T-helper 2 cell treated with Interferon-gamma antibody and Interleukin-4, amounts not matched to agents 5 μg/mL and 100 μg/mL, for 36 hours (primary cell): ENCODE results near the gene CLASP1.
"Not testable (repeated sequence)": the region's sequence is repeated elsewhere in the genome, so short reads cannot be mapped to it uniquely, and the experiment has no call there.

Experiments
- DNase-seq: peaks from one replicate; pipeline ENCODE4 v3.0.0; 2021; ENCODE audit warnings: low spot score
- H3K27ac Mint-ChIP-seq: one replicate; pipeline ENCODE4 v1.8.0; 2021; ENCODE audit warnings: mild to moderate bottlenecking, mixed read lengths
- H3K27me3 Mint-ChIP-seq: one replicate; pipeline ENCODE4 v1.8.0; 2021; ENCODE audit warnings: low read depth, mixed read lengths
- H3K36me3 Mint-ChIP-seq: one replicate; pipeline ENCODE4 v1.8.0; 2021; ENCODE audit warnings: low read depth, mixed read lengths
- H3K4me1 Mint-ChIP-seq: one replicate; pipeline ENCODE4 v1.8.0; 2021; ENCODE audit warnings: low read depth, mixed read lengths
- H3K4me3 Mint-ChIP-seq: one replicate; pipeline ENCODE4 v1.8.0; 2022; ENCODE audit warnings: mild to moderate bottlenecking, moderate library complexity, mixed read lengths
- H3K9me3 Mint-ChIP-seq: one replicate; pipeline ENCODE4 v1.8.0; 2021; ENCODE audit warnings: mixed read lengths

CLASP1 gene

DNA sequence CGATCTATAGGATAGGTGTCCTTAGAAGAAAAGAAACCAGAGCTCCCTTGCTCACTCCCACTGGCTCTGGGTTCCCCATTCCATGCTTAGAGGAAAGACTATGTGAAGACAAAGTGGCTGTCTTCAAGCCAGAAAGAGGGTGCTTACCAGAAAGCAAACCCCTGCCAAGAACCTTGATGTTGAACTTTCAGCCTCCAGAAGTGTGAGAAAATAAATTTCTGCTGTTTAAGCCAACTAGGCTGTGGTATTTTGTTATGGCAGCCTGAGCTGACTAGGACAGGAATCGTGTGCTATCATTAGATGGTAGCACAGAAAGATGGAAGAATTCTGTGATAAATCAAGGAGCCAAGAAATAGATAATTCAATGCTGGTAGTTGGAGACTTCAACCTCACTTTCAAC is 344.3 kb downstream of the CLASP1 start:
- Mint-ChIP-seq H3K4me3 (no peak overlapping the region), H3K4me1 (peaks cover 5% of the 10 kb centered on the region), H3K27me3 (peaks cover 36% of the 10 kb centered on the region), H3K27ac (no peak overlapping the region), H3K36me3 (no peaks in the 10 kb centered on the region), H3K9me3 (no peaks in the 10 kb centered on the region)
- DNase-seq: no peak

DNA sequence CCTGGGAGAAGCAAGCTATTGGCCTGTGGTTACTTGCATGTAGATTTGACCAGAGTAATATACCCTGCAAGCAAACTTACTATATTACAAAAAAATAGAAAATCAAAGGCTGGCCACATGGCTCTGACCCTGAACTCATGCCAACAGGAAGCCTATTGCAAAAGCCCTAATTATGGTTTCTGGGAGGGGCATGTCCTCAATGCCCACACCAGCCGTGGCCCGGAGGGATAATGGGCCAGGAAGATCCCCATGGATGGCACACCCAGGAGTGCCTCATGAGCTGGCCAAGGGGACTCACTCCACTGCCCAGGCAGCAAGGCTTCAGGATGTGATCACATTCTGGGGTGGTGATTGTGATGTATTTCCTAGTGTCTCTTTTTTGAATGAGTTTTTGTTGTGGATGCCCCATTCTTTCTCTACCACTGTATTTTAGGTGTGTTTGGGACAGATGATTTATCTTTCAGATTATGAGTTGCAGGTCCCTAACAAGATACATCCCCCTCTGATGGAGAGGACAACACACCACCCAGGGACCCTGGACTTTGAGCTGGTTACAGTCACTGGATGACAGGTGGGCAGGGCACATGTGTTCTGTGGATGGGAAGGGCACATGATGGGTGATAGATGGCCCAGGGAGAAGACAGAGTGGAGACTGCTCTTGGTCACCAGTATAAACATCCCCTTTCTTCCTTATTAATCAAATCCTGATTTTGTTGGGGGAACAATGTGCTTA is 345.6 kb downstream of the CLASP1 start:
- no peak overlapping the region for H3K4me3 Mint-ChIP-seq
- H3K27me3 Mint-ChIP-seq: peaks cover 25% of the 10 kb centered on the region
- H3K4me1 Mint-ChIP-seq: no peaks in the 10 kb centered on the region
- no peak for DNase-seq
- H3K27ac Mint-ChIP-seq: no peak overlapping the region
- no peaks in the 10 kb centered on the region for H3K36me3 Mint-ChIP-seq
- no peaks in the 10 kb centered on the region for H3K9me3 Mint-ChIP-seq

DNA sequence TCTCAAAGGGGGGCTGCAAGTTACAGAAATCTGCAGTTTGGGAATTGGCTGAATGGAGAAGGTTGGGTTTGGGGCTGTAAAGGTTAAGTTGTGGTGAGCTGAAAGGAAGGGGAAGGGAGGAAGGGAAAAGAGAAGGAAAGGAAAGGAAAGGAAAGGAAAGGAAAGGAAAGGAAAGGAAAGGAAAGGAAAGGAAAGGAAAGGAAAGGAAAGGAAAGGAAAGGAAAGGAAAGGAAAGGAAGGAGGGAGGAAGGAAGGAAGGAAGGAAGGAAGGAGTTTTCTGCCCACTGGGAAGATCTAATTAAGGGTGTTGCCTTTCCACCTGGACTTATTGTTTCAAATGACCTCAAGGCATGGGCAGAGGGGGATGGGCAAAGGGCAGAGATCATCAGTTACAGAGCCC is 348.1 kb downstream of the CLASP1 start:
- not testable (repeated sequence) for H3K27me3 Mint-ChIP-seq, H3K9me3 Mint-ChIP-seq

DNA sequence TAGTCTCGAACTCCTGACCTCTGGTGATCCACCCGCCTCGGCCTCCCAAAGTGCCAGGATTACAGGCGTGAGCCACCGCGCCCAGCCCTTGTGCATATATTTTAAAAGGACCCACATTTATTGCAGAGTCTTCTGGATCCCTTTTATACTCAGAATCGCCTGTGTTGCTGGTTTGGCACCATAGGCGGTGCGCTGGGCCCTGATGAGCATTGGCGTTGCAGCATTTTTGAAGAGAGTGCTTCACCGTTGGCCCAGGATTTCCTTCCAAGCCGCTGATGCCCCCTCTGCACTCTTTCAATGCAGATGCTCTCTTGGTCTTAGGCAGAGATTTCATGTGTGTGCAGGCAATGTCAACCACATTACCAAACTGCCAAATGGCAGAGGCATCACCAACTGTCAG is 350.8 kb downstream of the CLASP1 start:
- Mint-ChIP-seq H3K9me3 (no peaks in the 10 kb centered on the region), H3K4me3 (no peak overlapping the region), H3K27ac (no peak overlapping the region), H3K4me1 (no peaks in the 10 kb centered on the region), H3K36me3 (no peaks in the 10 kb centered on the region), H3K27me3 (peaks cover 8% of the 10 kb centered on the region)
- DNase-seq: no peak

More for the DNA sequence above, 348.1 kb downstream of the CLASP1 start:
- H3K27ac Mint-ChIP-seq, H3K4me3 Mint-ChIP-seq, H3K36me3 Mint-ChIP-seq, H3K4me1 Mint-ChIP-seq, DNase-seq: not testable (repeated sequence)

DNA sequence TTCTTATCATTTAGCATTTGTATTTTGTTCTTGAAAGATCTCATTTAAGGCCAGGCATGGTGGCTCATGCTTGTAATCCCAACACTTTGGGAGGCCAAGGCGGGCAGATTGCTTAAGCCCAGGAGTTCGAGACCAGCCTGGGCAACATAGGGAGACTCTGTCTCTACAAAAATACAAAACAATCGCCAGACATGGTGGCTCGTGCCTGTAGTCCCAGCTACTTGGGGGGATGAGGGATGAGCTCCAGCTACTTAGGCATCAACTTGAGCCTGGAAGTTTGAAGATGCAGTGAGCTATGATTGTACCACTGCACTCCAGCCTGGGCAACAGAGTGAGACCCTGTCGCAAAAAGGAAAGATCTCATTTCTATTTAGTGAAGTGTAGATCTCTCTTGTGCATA is 351.4 kb downstream of the CLASP1 start:
- not testable (repeated sequence) for DNase-seq, H3K4me3 Mint-ChIP-seq, H3K27ac Mint-ChIP-seq, H3K27me3 Mint-ChIP-seq, H3K4me1 Mint-ChIP-seq, H3K9me3 Mint-ChIP-seq, H3K36me3 Mint-ChIP-seq

DNA sequence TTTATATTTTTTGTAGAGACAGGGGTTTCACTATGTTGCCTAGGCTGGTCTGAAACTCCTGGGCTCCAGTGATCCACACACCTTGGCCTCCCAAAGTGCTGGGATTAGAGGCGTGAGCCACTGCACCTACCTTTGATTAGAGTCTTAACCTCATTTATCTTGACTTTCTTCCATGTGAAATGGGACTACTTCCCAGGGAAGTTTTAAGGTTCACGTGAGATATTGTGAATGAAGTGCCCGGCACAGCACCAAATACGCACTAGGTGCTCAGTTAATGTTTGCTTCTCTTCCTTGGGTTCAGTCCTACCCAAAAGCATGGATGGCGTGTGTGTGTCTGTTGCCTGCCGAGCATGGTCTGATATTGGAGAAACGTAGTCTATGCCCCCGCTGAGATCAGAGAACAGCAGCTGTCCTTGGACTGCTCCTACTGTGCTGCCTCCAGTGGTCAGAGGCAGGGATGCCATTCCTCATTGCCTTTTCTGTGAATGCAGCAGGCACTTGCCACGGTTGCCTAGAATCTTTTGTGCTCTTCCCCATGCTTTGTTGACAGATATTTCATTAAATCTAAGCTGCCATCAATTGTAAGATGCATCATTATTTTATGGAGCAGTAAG is 351.9 kb downstream of the CLASP1 start:
- no peaks in the 10 kb centered on the region for H3K9me3 Mint-ChIP-seq
- no peaks in the 10 kb centered on the region for H3K4me1 Mint-ChIP-seq
- no peak overlapping the region for H3K27ac Mint-ChIP-seq
- peaks cover 8% of the 10 kb centered on the region for H3K27me3 Mint-ChIP-seq
- DNase-seq: no peak
- no peak overlapping the region for H3K4me3 Mint-ChIP-seq
- no peaks in the 10 kb centered on the region for H3K36me3 Mint-ChIP-seq

DNA sequence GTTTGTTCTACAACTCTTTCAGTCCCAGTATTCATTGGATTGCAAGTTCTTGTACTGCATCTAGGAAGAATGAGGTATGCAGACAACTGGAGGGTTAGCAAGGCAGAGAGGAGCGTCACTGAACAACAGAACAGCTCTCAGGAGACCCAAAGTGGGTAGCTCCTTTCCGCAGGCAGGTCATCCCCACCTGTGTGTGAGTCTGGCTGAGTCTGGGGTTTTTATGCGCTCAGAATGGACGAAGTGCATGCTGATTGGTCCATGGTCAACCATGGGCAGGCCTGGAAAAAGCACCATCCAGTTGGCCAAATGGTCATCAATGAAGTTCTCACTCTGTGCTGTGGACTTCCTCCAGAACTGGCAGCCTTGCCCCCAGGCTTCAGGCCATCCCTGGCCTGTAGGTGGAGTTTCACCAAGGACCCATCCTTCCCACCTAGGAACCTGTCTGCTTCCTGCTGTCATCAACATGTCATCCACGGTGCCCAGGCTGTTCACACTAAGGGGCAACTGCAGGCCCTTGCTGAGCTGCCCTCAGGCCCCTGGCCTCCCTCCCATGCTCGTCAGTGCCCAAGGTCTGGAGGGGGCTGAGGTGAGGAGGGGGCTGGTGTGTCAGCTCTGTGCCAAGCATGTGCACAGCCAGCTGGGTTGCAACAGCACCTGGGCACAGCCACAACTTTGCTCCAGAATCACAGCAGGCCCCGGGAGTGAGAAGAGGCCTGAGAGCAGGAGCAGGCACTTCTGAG is 353.2 kb downstream of the CLASP1 start:
- no peak for DNase-seq
- Mint-ChIP-seq H3K9me3 (no peaks in the 10 kb centered on the region), H3K4me3 (no peak overlapping the region), H3K27ac (no peak overlapping the region), H3K27me3 (peaks cover 8% of the 10 kb centered on the region), H3K36me3 (no peaks in the 10 kb centered on the region), H3K4me1 (no peaks in the 10 kb centered on the region)

DNA sequence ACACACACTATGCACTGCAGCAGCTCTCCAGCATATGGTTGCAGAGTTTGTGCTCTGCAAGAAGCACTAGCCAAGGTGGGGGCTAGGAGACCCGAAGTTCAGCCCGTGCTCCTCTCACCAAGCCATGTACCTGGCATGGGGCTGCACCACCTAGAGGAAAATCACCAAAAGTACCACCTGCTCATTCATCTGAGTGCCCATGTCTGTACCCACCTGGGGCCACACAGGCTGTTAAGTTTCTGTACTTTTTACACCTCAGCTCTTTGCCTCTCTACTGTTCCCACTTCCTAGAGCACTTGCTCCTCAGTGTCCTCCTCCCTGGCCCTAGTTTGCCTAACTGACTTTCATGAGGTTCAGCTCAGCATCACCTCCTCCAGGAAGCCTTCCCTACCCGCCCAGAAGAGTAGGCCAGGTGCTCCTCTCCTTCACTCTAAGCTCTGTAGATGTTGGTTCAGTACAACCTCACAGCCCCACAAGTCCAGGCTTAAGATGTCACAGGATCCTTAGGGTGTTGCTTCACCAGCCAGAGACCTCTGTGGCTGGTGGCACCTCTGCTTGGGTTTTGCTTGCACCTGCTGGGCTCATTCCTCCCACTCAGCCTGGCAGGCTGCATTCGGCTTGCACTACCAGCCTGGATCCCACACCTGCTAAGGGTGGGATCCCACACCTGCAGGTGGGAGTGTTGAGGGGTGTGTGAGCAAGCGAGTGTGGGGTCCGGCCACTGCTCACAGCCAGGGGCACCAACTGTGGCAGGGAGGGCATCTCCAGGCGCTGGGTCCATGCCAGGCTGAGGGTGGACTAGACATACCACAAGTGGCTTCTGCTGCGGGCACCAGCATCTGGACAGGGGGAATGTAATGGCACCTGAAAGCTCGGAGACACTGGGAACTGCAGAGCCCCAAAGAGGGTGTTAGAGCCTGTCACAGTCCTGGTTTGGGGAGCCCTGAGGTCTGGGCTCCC is 354.1 kb downstream of the CLASP1 start:
- peaks cover 5% of the 10 kb centered on the region for H3K27me3 Mint-ChIP-seq
- H3K4me3 Mint-ChIP-seq: no peak overlapping the region
- no peak overlapping the region for H3K27ac Mint-ChIP-seq
- no peaks in the 10 kb centered on the region for H3K9me3 Mint-ChIP-seq
- DNase-seq: no peak
- H3K4me1 Mint-ChIP-seq: no peaks in the 10 kb centered on the region
- no peaks in the 10 kb centered on the region for H3K36me3 Mint-ChIP-seq

DNA sequence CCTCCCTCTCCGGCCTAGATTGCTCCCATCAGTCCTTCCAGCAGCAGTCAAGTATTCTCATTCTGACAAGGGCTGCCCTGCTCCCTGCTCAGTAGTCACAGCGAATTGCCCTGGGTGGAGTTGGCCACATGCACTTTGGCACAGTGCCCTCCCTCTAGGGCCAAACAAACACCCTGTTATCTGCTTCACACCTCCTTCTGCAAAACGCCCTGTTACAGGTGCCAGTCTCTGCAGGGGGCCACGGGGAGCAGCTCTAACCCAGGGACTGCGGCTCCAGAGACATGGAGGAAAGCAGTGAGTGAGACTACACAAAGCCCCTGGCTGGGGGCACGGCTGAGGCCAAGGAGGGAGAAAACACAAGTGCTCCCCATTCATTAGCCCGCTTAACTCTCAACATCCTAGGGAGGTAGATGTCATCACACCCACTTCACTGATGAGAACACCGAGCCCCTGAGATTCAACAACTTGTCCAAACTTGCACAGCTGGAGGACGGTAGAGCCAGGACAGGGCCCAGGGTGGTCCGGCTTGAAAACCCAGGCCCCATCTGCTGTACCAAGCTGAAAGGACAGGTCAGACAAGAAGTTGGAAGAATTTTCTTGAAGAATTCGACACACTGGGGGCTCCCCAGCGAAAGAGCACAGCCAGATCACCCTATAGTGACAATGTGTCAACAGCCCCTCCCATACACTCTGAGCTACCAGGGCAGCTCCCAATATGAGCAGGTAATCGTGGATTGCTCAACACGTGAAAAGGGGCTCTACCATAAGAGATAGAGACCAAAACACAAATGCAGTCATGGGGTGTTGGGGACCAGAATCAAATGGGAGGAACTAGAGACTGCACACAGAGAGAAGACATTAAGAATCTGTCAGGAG is 355.6 kb downstream of the CLASP1 start:
- H3K4me3 Mint-ChIP-seq: no peak overlapping the region
- H3K27ac Mint-ChIP-seq: no peak overlapping the region
- peaks cover 5% of the 10 kb centered on the region for H3K27me3 Mint-ChIP-seq
- no peaks in the 10 kb centered on the region for H3K9me3 Mint-ChIP-seq
- DNase-seq: no peak
- H3K4me1 Mint-ChIP-seq: no peaks in the 10 kb centered on the region
- H3K36me3 Mint-ChIP-seq: no peaks in the 10 kb centered on the region

DNA sequence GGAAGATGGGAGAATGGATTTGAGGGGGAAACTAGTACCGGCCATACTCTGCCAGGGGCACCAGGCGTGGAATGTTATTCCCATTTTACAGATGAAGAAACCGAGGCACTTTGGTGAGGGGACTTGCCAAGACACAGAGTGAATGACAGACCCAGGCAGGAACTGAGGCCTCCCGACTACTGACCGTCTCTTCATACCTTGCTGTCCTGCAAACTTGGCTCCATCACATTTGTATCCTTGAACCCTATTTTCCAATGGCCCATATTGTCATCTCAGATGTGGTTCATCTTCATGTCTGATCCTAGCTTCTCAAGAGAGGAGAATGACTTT is 358.0 kb downstream of the CLASP1 start:
- DNase-seq: no peak
- peaks cover 15% of the 10 kb centered on the region for H3K27me3 Mint-ChIP-seq
- no peak overlapping the region for H3K4me3 Mint-ChIP-seq
- no peaks in the 10 kb centered on the region for H3K9me3 Mint-ChIP-seq
- H3K27ac Mint-ChIP-seq: no peak overlapping the region
- no peaks in the 10 kb centered on the region for H3K36me3 Mint-ChIP-seq
- H3K4me1 Mint-ChIP-seq: no peaks in the 10 kb centered on the region

DNA sequence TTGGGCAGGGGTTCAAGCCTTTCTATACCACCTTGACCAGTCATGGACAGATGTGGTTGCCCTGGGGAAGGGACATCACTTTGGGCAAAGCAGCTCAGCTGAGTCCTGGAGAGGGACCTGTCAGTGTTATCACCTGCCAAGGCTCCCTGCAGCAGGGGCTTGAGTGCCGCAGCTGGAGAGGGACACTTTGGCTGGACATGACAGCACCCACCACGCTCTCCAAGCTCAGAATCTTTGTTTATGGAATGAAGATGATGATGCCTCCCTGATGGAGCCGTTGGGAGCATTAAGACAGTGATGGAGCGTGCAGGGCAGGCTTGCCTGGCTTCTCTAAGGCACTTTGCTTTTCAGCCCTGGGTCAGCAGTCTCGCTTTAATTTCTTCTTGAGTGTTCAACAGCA is 360.0 kb downstream of the CLASP1 start:
- Mint-ChIP-seq H3K36me3 (no peaks in the 10 kb centered on the region), H3K4me1 (peaks cover under 1% of the 10 kb centered on the region), H3K4me3 (no peak overlapping the region), H3K27ac (no peak overlapping the region), H3K27me3 (peaks cover 24% of the 10 kb centered on the region), H3K9me3 (no peaks in the 10 kb centered on the region)
- DNase-seq: no peak

DNA sequence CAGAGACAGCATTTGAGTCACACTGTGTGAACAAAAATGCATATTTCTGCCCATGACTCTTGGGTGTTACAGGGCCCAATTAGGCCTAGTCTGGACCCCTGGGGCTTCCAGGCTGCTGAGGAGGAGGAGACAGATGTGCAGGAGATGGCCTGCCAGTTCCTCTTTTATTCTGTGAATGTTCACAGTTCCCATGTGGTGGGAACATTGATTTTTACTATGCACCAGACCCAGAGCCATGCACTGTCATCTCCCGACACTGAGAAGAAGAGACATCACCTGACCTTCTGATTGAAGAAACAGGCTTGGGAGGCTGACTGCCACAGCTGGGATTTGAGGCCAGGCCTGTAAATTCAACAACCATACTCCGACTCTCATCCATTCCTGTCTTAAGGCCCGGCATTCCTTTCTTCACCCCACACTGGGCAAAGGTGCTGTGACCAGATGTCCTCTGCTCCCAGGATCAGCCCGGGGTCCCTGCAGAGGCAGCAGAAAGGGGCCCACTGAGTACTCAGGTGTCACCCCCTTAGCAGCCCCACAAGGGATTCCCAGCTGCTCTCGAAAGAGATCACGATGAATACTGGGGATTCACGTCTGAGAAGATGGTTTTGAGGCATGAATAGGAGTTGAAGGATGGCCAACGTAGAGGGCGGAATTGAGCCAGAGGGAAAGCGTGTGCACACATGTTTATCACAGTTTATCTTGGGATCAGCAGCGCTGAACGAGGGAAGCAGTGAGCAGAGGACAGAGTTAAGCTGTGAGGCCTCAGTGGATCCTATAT is 360.6 kb downstream of the CLASP1 start:
- DNase-seq: no peak
- Mint-ChIP-seq H3K36me3 (no peaks in the 10 kb centered on the region), H3K9me3 (no peaks in the 10 kb centered on the region), H3K4me1 (peaks cover 3% of the 10 kb centered on the region), H3K27ac (no peak overlapping the region), H3K27me3 (peaks cover 30% of the 10 kb centered on the region), H3K4me3 (no peak overlapping the region)
